K562 (cell line): Measurements from ENCODE around the gene SAMD13. TPM values are rescaled to one million over a fixed set of nuclear protein-coding genes. Genes with fewer than 3 reads are reported as not detected.

ENCODE experiments used
- ATAC-seq: fragments of 200-7000 bp; cut with Tn5 transposase; 3 replicates; pipeline ENCODE4 v1.9.1; 2020; ENCODE audit warnings: moderate library complexity
- BruUV-seq: library from RNA; stranded (reverse); fragments of 400-500 nt; replicated peaks from 2 replicates; lab custom pipeline; 2021; lab: Mats Ljungman, UMichigan
- CTCF ChIA-PET: fragments of 300-600 bp; formaldehyde crosslinking; extraction: SDS; loops from one replicate; lab custom pipeline; 2021; ENCODE audit warnings: low intra/inter-chr PET ratio; lab: Yijun Ruan, JAX
- POLR2A ChIA-PET: fragments of 300-600, 350-650 bp; sonication (Branson Sonifier 250); formaldehyde crosslinking; extraction: SDS; loops from one replicate; lab custom pipeline; 2021; ENCODE audit warnings: antibody characterized with exemption, inconsistent platforms; lab: Yijun Ruan, JAX
- DNase-seq, 4 experiments: peaks; one replicate each; pipeline versions ENCODE4 v3.0.0 to v3.0.0-alpha.2; 2011 to 2018; ENCODE audit warnings: low spot score in 3 of 4, mixed read lengths in 3 of 4; ENCODE audit errors: extremely low read depth in 1 of 4
- FAIRE-seq: peaks from 2 replicates; lab custom pipeline; 2011; peaks lifted over from hg19 to GRCh38; lab: Jason Lieb, UNC
- H2AFZ ChIP-seq: 2 replicates; pipeline ENCODE4 v1.6.0; 2011; ENCODE audit warnings: low read depth, low read length, control low read depth, inconsistent platforms
- H3K27ac ChIP-seq: fragments of 200-600 bp; 3 replicates; pipeline ENCODE4 v1.8.0; 2011; ENCODE audit warnings: low read depth, mild to moderate bottlenecking, control low read depth, inconsistent platforms, low read length, moderate library complexity, mixed read lengths; ENCODE audit errors: extremely low read depth
- H3K27me3 ChIP-seq, 2 experiments: fragments of 300-600 bp in 1 of 2; 2 replicates in 1 of 2; 3 replicates in 1 of 2; pipeline versions ENCODE4 v1.6.0 to v1.8.0; 2011; ENCODE audit warnings: inconsistent platforms in 2 of 2, low read length in 2 of 2, mild to moderate bottlenecking in 1 of 2, mixed read lengths in 1 of 2, moderate library complexity in 1 of 2; ENCODE audit not compliant: control insufficient read depth in 2 of 2, insufficient read depth in 2 of 2
- H3K36me3 ChIP-seq: fragments of 300-600 bp; 3 replicates; pipeline ENCODE4 v1.8.0; 2011; ENCODE audit warnings: mild to moderate bottlenecking, low read length, inconsistent platforms; ENCODE audit not compliant: control insufficient read depth, insufficient read depth
- H3K4me1 ChIP-seq, 2 experiments: fragments of 200-600 bp in 1 of 2; replicated peaks in 1 of 2; 2 replicates in 1 of 2; 3 replicates in 1 of 2; pipeline versions ENCODE4 v1.5.1 to v1.8.0; 2011; ENCODE audit warnings: inconsistent platforms in 2 of 2, low read length in 2 of 2, mild to moderate bottlenecking in 1 of 2, mixed read lengths in 1 of 2, moderate library complexity in 1 of 2; ENCODE audit not compliant: control insufficient read depth in 2 of 2, insufficient read depth in 2 of 2
- H3K4me2 ChIP-seq: 2 replicates; pipeline ENCODE4 v1.6.1; 2011; ENCODE audit warnings: low read length, control low read depth, inconsistent platforms, mixed read lengths; ENCODE audit not compliant: insufficient read depth
- H3K4me3 ChIP-seq: fragments of 200-600 bp; sonication (generic), shearing (Covaris generic); 2 replicates; pipeline ENCODE4 v1.5.1; 2016; ENCODE audit warnings: control low read depth, inconsistent platforms
- H3K79me2 ChIP-seq: fragments of 200-600 bp; 3 replicates; pipeline ENCODE4 v1.8.0; 2011; ENCODE audit warnings: low read length, inconsistent platforms; ENCODE audit not compliant: control insufficient read depth, insufficient read depth
- H3K9ac ChIP-seq, 2 experiments: 2 replicates each; pipeline versions ENCODE4 v1.6.0 to v1.6.1; 2011; ENCODE audit warnings: low read depth in 2 of 2, low read length in 2 of 2, control low read depth in 1 of 2, inconsistent platforms in 1 of 2, mild to moderate bottlenecking in 1 of 2, mixed read lengths in 1 of 2; ENCODE audit not compliant: insufficient read depth in 1 of 2
- H3K9me1 ChIP-seq: one replicate; pipeline ENCODE4 v1.6.0; 2011; ENCODE audit warnings: inconsistent platforms, mild to moderate bottlenecking, low read length, moderate library complexity; ENCODE audit not compliant: control insufficient read depth, insufficient read depth
- H3K9me3 ChIP-seq: replicated peaks from 2 replicates; pipeline ENCODE4 v1.5.1; 2011; ENCODE audit warnings: low read depth, low read length, inconsistent platforms; ENCODE audit not compliant: control insufficient read depth, insufficient read depth
- H4K20me1 ChIP-seq: replicated peaks from 2 replicates; pipeline ENCODE4 v1.6.1; 2011; ENCODE audit warnings: low read length, inconsistent platforms, mixed read lengths; ENCODE audit not compliant: control insufficient read depth, insufficient read depth
- DEAF1 ChIP-seq: fragments of 450-650 bp; formaldehyde crosslinking; IDR thresholded peaks from 2 replicates; pipeline ENCODE4 v1.4.0; 2020; ENCODE audit warnings: mild to moderate bottlenecking, moderate library complexity
- DPF2 ChIP-seq: fragments of 450-650 bp; IDR thresholded peaks from 2 replicates; pipeline ENCODE4 v1.6.1; 2016
- EP400 ChIP-seq: fragments of 450-650 bp; IDR thresholded peaks from 2 replicates; pipeline ENCODE4 v1.6.1; 2017; ENCODE audit warnings: antibody characterized with exemption, mild to moderate bottlenecking, moderate library complexity
- GATA2 ChIP-seq: sonication (generic); formaldehyde crosslinking; IDR thresholded peaks from 2 replicates; pipeline ENCODE4 v1.4.0; 2020; ENCODE audit warnings: mild to moderate bottlenecking, missing genetic modification reagents
- NKRF ChIP-seq: fragments of 450-650 bp; IDR thresholded peaks from 2 replicates; pipeline ENCODE4 v1.6.1; 2016; ENCODE audit warnings: borderline replicate concordance
- NR2F6 ChIP-seq: fragments of 450-650 bp; formaldehyde crosslinking; IDR thresholded peaks from 2 replicates; pipeline ENCODE4 v1.4.0; 2020; ENCODE audit warnings: mild to moderate bottlenecking
- POLR2AphosphoS2 ChIP-seq: IDR thresholded peaks from 2 replicates; pipeline ENCODE4 v1.6.1; 2012; ENCODE audit warnings: low read length, improper control_type of control experiment
- POLR3A ChIP-seq: IDR thresholded peaks from 2 replicates; pipeline ENCODE4 v1.6.1; 2011; ENCODE audit warnings: borderline replicate concordance, mild to moderate bottlenecking, moderate library complexity; ENCODE audit not compliant: insufficient read length, insufficient read depth; ENCODE audit errors: extremely low read depth
- SMC3 ChIP-seq: conservative IDR thresholded peaks from 2 replicates; pipeline ENCODE4 v1.6.1; 2011; ENCODE audit warnings: low read depth, low read length, improper control_type of control experiment; ENCODE audit not compliant: insufficient read depth
- THAP12 ChIP-seq: fragments of 250-450 bp; sonication (Bioruptor Pico); IDR thresholded peaks from 2 replicates; pipeline ENCODE4 v1.9.0; 2021; ENCODE audit warnings: mild to moderate bottlenecking, inconsistent platforms
- YY1 ChIP-seq, 3 experiments: IDR thresholded peaks; 2 replicates each; pipeline ENCODE4 v1.6.1; 2011; ENCODE audit warnings: low read length in 2 of 3, mild to moderate bottlenecking in 2 of 3, moderate library complexity in 2 of 3, borderline replicate concordance in 1 of 3, control low read depth in 1 of 3, low read depth in 1 of 3; ENCODE audit not compliant: insufficient read depth in 3 of 3, insufficient replicate concordance in 2 of 3, control insufficient read depth in 1 of 3, insufficient read length in 1 of 3; ENCODE audit errors: extremely low read depth in 1 of 3
- ZNF174 ChIP-seq: fragments of 250-450 bp; sonication (Bioruptor Pico); IDR thresholded peaks from 2 replicates; pipeline ENCODE4 v1.4.0; 2020; ENCODE audit warnings: mild to moderate bottlenecking
- ZNF740 ChIP-seq, 3 experiments: fragments of 200-800 bp in 1 of 3; sonication (Bioruptor generic) in 1 of 3; sonication (generic) in 1 of 3; formaldehyde crosslinking in 1 of 3; IDR thresholded peaks; 2 replicates each; pipeline versions ENCODE4 v1.6.1 to v1.8.0; 2016 to 2022; ENCODE audit warnings: mild to moderate bottlenecking in 2 of 3, missing compliant biosample characterization in 2 of 3, missing genetic modification characterization in 2 of 3, missing genetic modification reagents in 1 of 3
- WGBS: fragments of 100-300 bp; shearing (Covaris generic); methylation state at CpG from one replicate; pipeline ENCODE4 v1.1.6; 2016; ENCODE audit warnings: low coverage, mixed read lengths; ENCODE audit not compliant: insufficient coverage; ENCODE audit errors: missing lambda C conversion rate; 5-methylcytosine and 5-hydroxymethylcytosine counted together
- in situ Hi-C: fragments of 300-500 bp; cut with MboI; formaldehyde crosslinking; loops from 4 replicates; pipeline ENCODE4 v1.15.0; 2018; ENCODE audit warnings: inconsistent platforms, mixed read lengths
- intact Hi-C: fragments of 100-400 bp; cut with micrococcal nuclease; formaldehyde crosslinking; loops from 2 replicates; pipeline ENCODE4 v1.14.2; 2022
- polyA plus RNA-seq, 8 experiments: library from polyadenylated mRNA; depleted of rRNA in 4 of 8; stranded (reverse) in 5 of 8; unstranded in 3 of 8; fragments of >200 nt; fragmentation: Nextera tagmentation in 2 of 8; fragmentation: Illumina TruSeq in 1 of 8; extraction: Ambion mirVana in 2 of 8; extraction: Trizol in 1 of 8; gene quantifications; 2 replicates each; pipeline versions ENCODE4 v1.2.1 to v1.2.3, GENCODE V29; 2011 to 2014; ENCODE audit warnings: inconsistent platforms in 1 of 8, missing spikeins in 1 of 8
- total RNA-seq, 7 experiments: library from RNA; depleted of rRNA in 6 of 7; stranded (reverse); fragments of >200 nt in 6 of 7; fragmentation: Illumina TruSeq in 2 of 7; extraction: Trizol in 2 of 7; gene quantifications; 2 replicates each; pipeline versions ENCODE4 v1.2.1 to v1.2.3, GENCODE V29; 2011 to 2021; ENCODE audit warnings: low replicate concordance in 1 of 7

Gene SAMD13
- total and polyA plus RNA-seq, 9 of the 15 experiments (the other 6 are each of a cell fraction or from before 2014, with no cell fraction given): 0.78 to 2.7 (median 1.00) TPM

- Histone ChIP-seq H3K4me2 (no peak overlapping the region), H3K9ac (no peak overlapping the region), H3K4me1 (no peaks in the 10 kb centered on the region), H3K4me3 (no peak overlapping the region), H3K27ac (no peak overlapping the region), H2AFZ (no peak overlapping the region), H3K79me2 (no peaks in the 10 kb centered on the region), H3K27me3 (no peaks in the 10 kb centered on the region), H3K36me3 (no peaks in the 10 kb centered on the region), H4K20me1 (no peaks in the 10 kb centered on the region), H3K9me1 (no peaks in the 10 kb centered on the region), H3K9me3 (no peaks in the 10 kb centered on the region)
- CTCF ChIA-PET: no interaction called here
- ATAC-seq (peak; percentile 96), DNase-seq (peak in 2 of 4 experiments; percentile 34 to 51), FAIRE-seq (no peak)
- BruUV-seq: no TSS peak
- POLR2A ChIA-PET: interaction anchor here (0.7 kb wide), 1 partner anchor 100 kb away, joined by 3 read pairs; no protein-coding TSS in a partner anchor
- intact Hi-C loops (no loop called here), in situ Hi-C loops (no loop called here)
- 33% methylated on average over 8 of the region's 8 CpGs for WGBS
- no peak for TF ChIP-seq ZNF740 (CRISPR knock-in tag; IDR thresholded peaks at IDR 0.05)
- TF ChIP-seq ZNF740 (tag; IDR thresholded peaks at IDR 0.05): no peak
- TF ChIP-seq NR2F6 (CRISPR knock-in tag): no peak
- TF ChIP-seq YY1 (IDR thresholded peaks at IDR 0.05; ENCODE audit: borderline replicate concordance in 1 of 3, control insufficient read depth in 1 of 3, extremely low read depth in 1 of 3, insufficient read depth in 3 of 3, insufficient read length in 1 of 3, insufficient replicate concordance in 2 of 3, low read depth in 1 of 3, low read length in 2 of 3): no peak
- TF ChIP-seq DEAF1 (CRISPR knock-in tag): peak; percentile 59; the same call in 1 of the 2 replicates
- no peak for TF ChIP-seq EP400
- peak; percentile 26; the same call in 1 of the 2 replicates for TF ChIP-seq SMC3
- no peak for TF ChIP-seq POLR2AphosphoS2
- no peak for TF ChIP-seq POLR3A
- TF ChIP-seq DPF2: no peak
- TF ChIP-seq NKRF: no peak
- no peak for TF ChIP-seq ZNF174 (CRISPR knock-in tag)
- no peak for TF ChIP-seq THAP12 (CRISPR knock-in tag)
- TF ChIP-seq GATA2: peak; percentile 69
Observed at GRCh38 chr1:84387480-84388163, 86.1 kb downstream of the SAMD13 start.
